HUES48 (cell line): ENCODE results near the gene MKS1.

Experiments
- H3K27ac ChIP-seq: one replicate; pipeline ENCODE4 v1.7.0; 2013; ENCODE audit warnings: low read depth, low read length, inconsistent platforms
- H3K27me3 ChIP-seq: 2 replicates; pipeline ENCODE4 v1.6.1; 2013; ENCODE audit warnings: mild to moderate bottlenecking, low read length; ENCODE audit not compliant: control insufficient read depth, insufficient read depth
- H3K36me3 ChIP-seq: 2 replicates; pipeline ENCODE4 v1.6.1; 2013; ENCODE audit warnings: low read length; ENCODE audit not compliant: control insufficient read depth, insufficient read depth
- H3K4me1 ChIP-seq: 2 replicates; pipeline ENCODE4 v1.6.1; 2013; ENCODE audit warnings: mild to moderate bottlenecking, low read length; ENCODE audit not compliant: control insufficient read depth, insufficient read depth
- H3K4me3 ChIP-seq: 2 replicates; pipeline ENCODE4 v1.5.1; 2013; ENCODE audit warnings: mild to moderate bottlenecking, low read depth, low read length
- H3K9ac ChIP-seq: 2 replicates; pipeline ENCODE4 v1.6.1; 2013; ENCODE audit warnings: mild to moderate bottlenecking, low read depth, low read length, moderate library complexity
- H3K9me3 ChIP-seq: 2 replicates; pipeline ENCODE4 v1.6.1; 2013; ENCODE audit warnings: low read length; ENCODE audit not compliant: control insufficient read depth, insufficient read depth

The MKS1 gene

DNA sequence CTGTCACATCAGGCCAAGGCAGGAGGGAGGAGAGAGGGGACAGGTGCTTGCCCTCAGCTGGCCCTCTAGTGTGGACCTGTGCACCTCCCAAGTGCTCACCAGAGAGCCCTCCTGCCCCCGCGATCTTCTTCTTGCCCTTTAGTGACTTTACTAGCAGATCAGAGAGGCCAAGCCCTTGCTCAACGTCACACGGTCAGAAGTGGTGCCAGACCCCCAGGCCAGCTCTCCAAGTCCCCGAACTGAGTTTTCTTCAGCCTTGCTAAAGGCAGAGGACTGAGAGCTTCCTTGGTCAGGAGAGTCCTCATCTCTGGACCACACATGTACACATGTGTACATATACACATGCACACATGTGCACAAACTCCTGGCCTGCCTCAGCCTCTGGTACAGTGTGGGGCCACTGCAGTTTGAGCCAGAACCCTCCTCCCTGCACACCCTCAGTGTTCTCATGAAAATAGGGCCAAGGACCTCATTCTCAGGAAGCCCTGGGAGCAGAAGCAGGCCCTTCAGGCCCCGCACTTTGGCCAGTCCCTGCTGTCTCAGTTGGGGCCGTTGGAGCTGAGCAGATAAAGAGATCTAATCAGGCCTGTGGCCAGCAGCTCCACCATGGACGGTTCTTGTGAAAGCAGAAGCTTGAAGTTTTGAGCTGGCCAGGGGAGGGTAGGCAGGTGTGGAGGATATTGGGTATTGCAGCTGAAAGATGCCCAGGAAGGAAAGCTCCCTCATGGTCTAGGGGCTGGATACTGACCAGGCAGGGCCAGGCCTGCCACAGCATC is 33.9 kb downstream of the MKS1 start:
- Histone ChIP-seq H3K9me3 (no peaks in the 10 kb centered on the region), H3K9ac (no peak overlapping the region), H3K4me1 (no peaks in the 10 kb centered on the region), H3K36me3 (no peaks in the 10 kb centered on the region), H3K4me3 (no peak overlapping the region), H3K27me3 (no peaks in the 10 kb centered on the region), H3K27ac (no peak overlapping the region)

DNA sequence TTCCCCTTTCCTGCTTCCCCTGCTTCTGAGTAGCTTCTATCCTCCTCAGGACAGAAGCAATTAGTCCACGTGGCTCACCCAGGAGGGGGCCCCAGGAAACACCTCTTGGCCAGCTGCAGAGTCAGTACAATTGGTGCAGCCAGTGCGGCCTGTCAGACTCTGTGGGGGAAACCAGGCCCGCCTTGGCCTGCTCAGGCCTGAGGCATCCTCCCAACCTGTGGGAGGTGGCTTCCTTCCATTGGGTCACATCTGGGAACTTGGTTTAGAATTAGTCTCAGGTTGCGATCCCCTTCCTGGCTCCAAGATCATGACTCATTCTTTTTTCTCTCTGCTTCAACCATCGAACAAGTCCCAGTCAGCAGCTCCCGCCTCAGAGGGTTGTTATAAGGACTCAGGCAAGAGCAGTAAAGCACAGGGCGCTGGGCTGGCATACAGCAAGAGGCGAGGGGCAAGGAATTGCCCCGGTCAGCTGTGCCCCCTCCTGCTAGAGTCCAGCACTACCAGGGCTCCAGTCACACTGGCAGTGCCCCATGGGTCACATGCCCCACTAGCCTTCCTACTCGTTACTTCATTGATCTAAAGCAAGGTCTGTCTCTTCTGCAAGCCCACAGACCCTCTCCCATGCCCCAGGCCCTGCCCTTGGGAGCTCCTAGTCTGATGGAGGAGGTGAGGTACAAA is 34.6 kb downstream of the MKS1 start:
- Histone ChIP-seq H3K9ac (no peak overlapping the region), H3K27me3 (no peaks in the 10 kb centered on the region), H3K4me1 (no peaks in the 10 kb centered on the region), H3K9me3 (no peaks in the 10 kb centered on the region), H3K4me3 (no peak overlapping the region), H3K36me3 (no peaks in the 10 kb centered on the region), H3K27ac (peak overlapping the region; percentile 45)

DNA sequence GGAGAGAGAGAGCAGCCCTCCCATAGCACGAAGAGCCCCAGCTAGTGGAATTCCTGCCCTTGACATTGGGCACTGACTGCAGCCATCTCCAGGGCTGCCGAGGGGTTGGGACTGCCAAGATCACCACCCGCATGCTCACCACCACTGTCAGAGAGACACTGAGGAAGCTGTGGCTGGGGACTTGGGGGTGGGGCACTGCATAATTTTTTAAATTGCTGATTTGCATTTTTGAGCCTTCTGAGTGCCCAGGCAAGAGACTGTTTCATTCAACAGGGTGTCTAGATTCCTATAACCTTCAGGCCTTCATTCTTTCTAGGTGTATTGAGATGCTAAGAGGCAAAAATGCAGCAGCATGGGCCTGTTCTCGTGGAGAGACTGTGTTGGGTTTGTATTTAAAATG is 35.5 kb downstream of the MKS1 start:
- no peaks in the 10 kb centered on the region for H3K4me1 ChIP-seq
- no peak overlapping the region for H3K9ac ChIP-seq
- no peaks in the 10 kb centered on the region for H3K36me3 ChIP-seq
- H3K4me3 ChIP-seq = no peak overlapping the region
- no peak overlapping the region for H3K27ac ChIP-seq
- no peaks in the 10 kb centered on the region for H3K9me3 ChIP-seq
- no peaks in the 10 kb centered on the region for H3K27me3 ChIP-seq

DNA sequence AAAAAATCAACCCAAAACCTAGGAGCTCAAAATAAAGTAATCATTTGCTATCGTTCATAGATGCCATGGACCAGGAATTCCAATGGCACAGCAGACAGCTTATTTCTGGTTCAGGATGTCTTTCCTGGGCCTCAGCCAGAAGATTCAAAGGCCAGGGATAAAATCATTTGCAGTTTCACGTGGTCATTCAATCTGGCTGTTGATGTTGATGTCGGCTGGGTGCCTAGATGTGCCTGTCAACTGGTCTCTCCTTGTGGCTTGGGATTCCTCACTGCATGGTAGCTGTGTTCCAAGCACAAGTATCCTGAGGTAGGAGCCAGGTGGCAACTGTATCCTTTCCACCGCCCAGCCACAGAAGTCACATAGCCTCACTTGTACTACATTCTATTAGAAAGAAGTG is 37.3 kb downstream of the MKS1 start:
- H3K4me1 ChIP-seq = no peaks in the 10 kb centered on the region
- H3K27ac ChIP-seq = no peak overlapping the region
- no peak overlapping the region for H3K9ac ChIP-seq
- H3K27me3 ChIP-seq = no peaks in the 10 kb centered on the region
- no peaks in the 10 kb centered on the region for H3K36me3 ChIP-seq
- no peak overlapping the region for H3K4me3 ChIP-seq
- no peaks in the 10 kb centered on the region for H3K9me3 ChIP-seq

DNA sequence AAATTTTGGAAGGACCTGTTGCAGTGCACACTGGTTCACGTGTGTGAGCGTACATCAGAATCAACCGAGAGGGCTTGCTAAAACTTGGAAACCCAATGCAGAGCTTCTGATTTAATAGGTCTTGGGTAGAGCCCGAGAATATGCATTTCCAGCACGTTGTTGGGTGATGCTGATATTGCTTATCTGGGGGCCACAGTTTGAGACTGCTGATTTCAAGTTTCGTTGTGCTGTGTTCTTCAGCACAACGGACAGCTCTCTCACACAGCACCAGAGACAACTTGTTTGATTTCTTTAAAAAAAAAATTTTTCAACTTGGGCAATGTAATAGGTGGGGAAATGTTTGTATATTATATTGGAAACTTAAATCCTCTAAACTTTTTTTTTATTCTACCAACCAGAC is 42.9 kb downstream of the MKS1 start:
- no peaks in the 10 kb centered on the region for H3K27me3 ChIP-seq
- H3K9ac ChIP-seq = no peak overlapping the region
- H3K4me1 ChIP-seq = no peaks in the 10 kb centered on the region
- no peaks in the 10 kb centered on the region for H3K36me3 ChIP-seq
- no peaks in the 10 kb centered on the region for H3K9me3 ChIP-seq
- no peak overlapping the region for H3K4me3 ChIP-seq
- H3K27ac ChIP-seq = no peak overlapping the region

DNA sequence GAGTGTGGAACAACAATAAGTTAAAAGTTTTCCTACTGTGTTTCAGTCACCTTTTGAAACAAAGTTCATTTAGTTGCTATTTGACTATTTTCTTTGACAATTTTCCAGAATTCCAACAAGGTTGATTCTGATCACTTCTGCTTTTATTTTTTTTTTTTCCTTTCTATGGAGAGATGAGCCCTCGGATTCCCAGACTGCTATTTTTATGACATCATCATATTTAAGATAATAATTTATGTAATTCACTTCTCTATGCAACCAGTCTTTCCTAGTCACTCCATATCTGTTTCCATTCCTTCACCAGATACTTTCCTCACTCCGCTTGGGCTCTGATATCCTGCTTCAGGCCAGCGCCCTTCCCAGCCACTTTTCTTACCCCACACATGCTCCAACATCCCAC is 44.2 kb downstream of the MKS1 start:
- Histone ChIP-seq H3K27ac (no peak overlapping the region), H3K4me3 (no peak overlapping the region), H3K9me3 (no peaks in the 10 kb centered on the region), H3K4me1 (no peaks in the 10 kb centered on the region), H3K27me3 (peaks cover 4% of the 10 kb centered on the region; the same call in 1 of the 2 replicates), H3K36me3 (no peaks in the 10 kb centered on the region), H3K9ac (no peak overlapping the region)

DNA sequence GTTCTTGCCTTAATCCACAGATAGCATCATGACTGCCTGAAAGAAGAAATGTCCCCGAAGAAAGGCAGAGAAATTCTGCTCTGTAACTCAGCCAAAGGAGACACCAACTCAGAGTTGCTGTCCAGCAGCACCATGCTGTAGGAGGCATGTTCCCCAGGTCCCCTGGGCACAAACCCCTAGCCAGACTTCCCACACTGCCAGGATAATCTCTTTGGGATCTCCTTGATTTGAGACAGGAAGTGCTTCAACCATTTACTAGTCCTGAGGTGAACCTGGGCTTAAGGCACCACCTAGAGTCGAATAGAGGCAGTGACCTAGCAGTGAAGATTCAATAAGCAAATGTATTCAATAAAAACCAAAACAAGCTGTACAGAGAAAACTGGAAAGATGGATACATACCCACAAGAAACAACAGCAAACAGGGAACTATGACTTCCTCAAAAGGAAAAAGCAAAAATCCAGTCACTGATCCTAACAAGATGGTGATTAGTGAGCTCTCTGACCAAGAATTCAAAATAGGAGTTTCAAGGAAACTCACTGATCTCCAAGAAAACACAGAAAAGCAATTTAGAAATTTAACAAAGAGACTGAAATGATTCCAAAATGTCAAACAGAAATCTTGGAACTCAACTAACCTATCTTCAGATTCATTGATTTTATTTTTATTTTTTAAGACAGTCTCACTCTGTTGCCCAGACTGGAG is 46.5 kb downstream of the MKS1 start:
- no peaks in the 10 kb centered on the region for H3K36me3 ChIP-seq
- peaks cover 8% of the 10 kb centered on the region for H3K27me3 ChIP-seq
- H3K9ac ChIP-seq = no peak overlapping the region

DNA sequence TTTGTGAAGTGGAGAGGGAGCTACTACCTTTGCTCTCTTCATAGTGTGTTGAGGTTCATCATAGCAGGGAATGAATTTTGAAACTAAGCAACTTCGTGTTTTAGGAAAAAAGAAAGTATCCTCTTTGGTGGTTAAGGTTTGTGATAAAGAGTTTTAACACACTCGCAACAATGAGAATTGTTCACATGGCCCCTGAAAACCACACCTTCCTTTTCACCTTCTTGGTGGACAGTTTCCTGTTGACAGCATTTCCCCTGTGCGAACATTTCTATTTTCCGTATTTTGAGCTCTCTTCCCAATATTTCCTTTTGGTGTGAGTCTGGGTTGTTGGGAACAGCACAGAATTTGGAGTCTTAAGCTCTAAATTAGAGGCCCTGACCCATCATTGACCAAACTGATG is 48.4 kb downstream of the MKS1 start:
- Histone ChIP-seq H3K9me3 (no peaks in the 10 kb centered on the region), H3K27ac (no peak overlapping the region), H3K9ac (no peak overlapping the region), H3K36me3 (no peaks in the 10 kb centered on the region), H3K4me3 (no peak overlapping the region), H3K4me1 (no peaks in the 10 kb centered on the region), H3K27me3 (peaks cover 8% of the 10 kb centered on the region)

More for the DNA sequence above, 46.5 kb downstream of the MKS1 start:
- Histone ChIP-seq H3K9me3 (no peaks in the 10 kb centered on the region), H3K27ac (no peak overlapping the region), H3K4me1 (no peaks in the 10 kb centered on the region), H3K4me3 (no peak overlapping the region)

DNA sequence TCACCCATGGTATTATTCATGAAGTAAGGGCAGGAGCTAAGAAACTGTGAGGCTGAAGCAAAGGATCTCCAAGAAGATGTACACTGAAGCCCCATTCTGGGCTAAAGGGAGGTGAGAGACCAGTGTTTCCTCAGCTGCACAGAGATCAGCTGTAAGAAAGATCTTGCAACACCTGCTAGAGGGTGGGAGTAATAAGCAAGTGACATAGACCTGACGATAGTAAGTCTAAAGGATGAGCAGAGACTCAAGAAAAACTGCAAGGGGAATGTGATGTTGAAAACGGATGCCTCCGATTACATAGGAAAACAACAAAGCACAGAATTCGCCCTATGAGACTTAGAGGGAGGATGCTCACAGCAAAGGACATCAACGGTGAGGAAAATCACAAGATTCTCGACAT is 52.4 kb downstream of the MKS1 start, which contains the start of gene OR4D2:
TSS of gene OR4D2 (plus strand) at position 301 of the 400 bp plus-strand sequence. CDS start 2,674 bp downstream, outside the sequence.
- Histone ChIP-seq H3K4me3 (no peak within 1 kb of the TSS), H3K4me1 (no peaks in the 10 kb centered on the region), H3K9me3 (no peaks in the 10 kb centered on the region), H3K36me3 (no peaks in the 10 kb centered on the region), H3K27ac (no peak within 1 kb of the TSS), H3K9ac (no peak within 1 kb of the TSS), H3K27me3 (peaks cover 8% of the 10 kb centered on the region)

DNA sequence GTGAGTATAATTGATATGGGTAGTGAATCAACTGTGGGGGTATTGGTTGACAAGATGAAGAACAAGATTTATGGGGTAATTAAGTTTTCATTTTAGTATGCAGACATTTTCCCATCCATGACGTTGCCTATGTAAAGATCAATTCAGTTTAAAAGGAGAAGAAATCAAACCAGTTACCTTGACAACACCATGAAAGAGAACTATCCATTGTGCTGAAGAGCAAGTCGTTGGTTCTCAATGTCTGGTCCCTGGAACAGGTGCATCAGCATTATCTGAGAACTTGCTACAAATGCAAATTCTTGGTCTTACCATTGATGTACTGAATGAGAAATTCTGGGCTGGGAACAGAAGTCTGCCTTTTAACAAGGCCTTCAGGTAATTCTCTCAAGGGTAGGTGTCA is 53.1 kb downstream of the MKS1 start:
- no peak overlapping the region for H3K4me3 ChIP-seq
- no peaks in the 10 kb centered on the region for H3K9me3 ChIP-seq
- no peaks in the 10 kb centered on the region for H3K4me1 ChIP-seq
- H3K9ac ChIP-seq = no peak overlapping the region
- peaks cover 13% of the 10 kb centered on the region for H3K27me3 ChIP-seq
- no peak overlapping the region for H3K27ac ChIP-seq
- no peaks in the 10 kb centered on the region for H3K36me3 ChIP-seq

DNA sequence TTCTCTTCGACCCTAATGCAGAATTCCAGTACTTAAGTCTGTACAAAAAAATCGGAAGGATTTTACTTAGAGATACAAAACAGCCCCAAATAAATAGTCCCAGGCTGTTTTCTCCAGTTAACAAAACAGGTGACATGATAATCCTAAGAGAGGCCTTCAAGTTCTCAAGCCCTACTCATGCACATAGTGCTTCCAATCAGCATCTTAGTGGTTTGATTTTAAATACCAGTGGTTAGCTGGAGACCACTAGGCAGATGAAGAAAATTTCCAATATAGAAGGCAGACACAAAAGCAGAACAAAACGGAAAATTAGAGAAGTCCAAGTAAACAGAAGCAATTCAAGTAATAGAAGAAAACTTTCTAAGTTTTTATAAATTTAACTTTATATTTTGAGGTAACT is 57.5 kb downstream of the MKS1 start:
- no peaks in the 10 kb centered on the region for H3K9me3 ChIP-seq
- no peaks in the 10 kb centered on the region for H3K4me1 ChIP-seq
- no peak overlapping the region for H3K27ac ChIP-seq
- H3K27me3 ChIP-seq = peaks cover 31% of the 10 kb centered on the region
- no peak overlapping the region for H3K4me3 ChIP-seq
- H3K36me3 ChIP-seq = no peaks in the 10 kb centered on the region
- H3K9ac ChIP-seq = no peak overlapping the region
